Measurements from ENCODE around the gene POLR3E. TPM values are rescaled to one million over a fixed set of nuclear protein-coding genes. Genes with fewer than 3 reads are reported as not detected.

Gene POLR3E
- total and polyA plus RNA-seq, 2 donors (not counting 1 experiment from before 2014, with no cell fraction given) = 97.1 to 98.4 TPM

DNA sequence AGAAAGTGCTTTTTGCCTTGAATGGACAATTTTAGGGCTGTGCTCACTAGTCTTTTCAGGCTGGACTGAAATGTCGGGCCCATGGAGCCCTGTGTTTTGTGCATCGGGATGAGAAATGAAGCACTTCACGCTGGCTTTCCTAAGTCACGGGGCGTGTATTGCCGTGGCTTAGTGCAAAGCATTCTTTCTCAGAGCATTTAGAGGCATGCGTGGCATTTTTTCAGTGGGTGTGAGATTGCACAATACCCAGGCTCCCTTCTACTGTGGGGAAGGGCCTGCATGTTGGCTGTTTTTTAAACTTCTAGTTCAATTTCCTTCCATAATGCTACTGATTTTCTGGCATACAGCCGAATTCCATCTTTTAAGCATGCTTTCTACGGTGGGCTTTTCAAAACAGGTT is 12.6 kb upstream of the POLR3E start:
- DNase-seq (no peak), ATAC-seq (ENCODE audit: low read depth) (no peak)
- H3K36me3 ChIP-seq (replicated peaks in 1 of 2; ENCODE audit: control extremely low read depth in 1 of 2, control insufficient read depth in 1 of 2, extremely low read depth in 1 of 2, insufficient read depth in 2 of 2, low read length in 1 of 2) = peaks cover 5 to 26% of the 10 kb centered on the region in 2 experiments
- intact Hi-C loops (cut with micrococcal nuclease) = no loop called here
- no peaks in the 10 kb centered on the region for H3K79me2 ChIP-seq (ENCODE audit: control insufficient read depth, insufficient read depth, low read length)
- POLR2A ChIA-PET = interaction anchor here (0.7 kb wide), 1 partner anchor 106 kb away, joined by 3 read pairs; no protein-coding TSS in a partner anchor
- no peaks in the 10 kb centered on the region for H4K20me1 ChIP-seq (ENCODE audit: control insufficient read depth, insufficient read depth, low read length, poor library complexity, severe bottlenecking)
- Mint-ChIP-seq H3K9me3 (ENCODE audit: insufficient read depth) (no peaks in the 10 kb centered on the region), H3K4me3 (no peak overlapping the region), H3K4me1 (no peaks in the 10 kb centered on the region), H3K27ac (no peak overlapping the region), H3K27me3 (no peaks in the 10 kb centered on the region)
- no peak for TF ChIP-seq EZH2 (IDR thresholded peaks at IDR 0.05; ENCODE audit: borderline replicate concordance, insufficient read depth, low read depth, low read length, poor library complexity, severe bottlenecking)
- no peak overlapping the region for H3K4me3 ChIP-seq (ENCODE audit: control extremely low read depth in 1 of 5, extremely low read depth in 1 of 5, insufficient read depth in 1 of 5, low read depth in 2 of 5, low read length in 4 of 5)
- no peak overlapping the region for H3K9ac ChIP-seq (ENCODE audit: low read length)
- H3K27me3 ChIP-seq (replicated peaks in 1 of 4; ENCODE audit: control extremely low read depth in 1 of 4, control insufficient read depth in 3 of 4, insufficient read depth in 4 of 4, low read length in 3 of 4) = no peaks in the 10 kb centered on the region
- WGBS (ENCODE audit: insufficient coverage) = 100% methylated on average over 6 of the region's 9 CpGs
- CTCF ChIA-PET = interaction anchor here (0.6 kb wide), 1 partner anchor 45 kb away, joined by 3 read pairs; no protein-coding TSS in a partner anchor
- H3K27ac ChIP-seq (ENCODE audit: low read length in 2 of 2) = no peak overlapping the region
- H3K9me3 ChIP-seq (ENCODE audit: control extremely low read depth in 1 of 3, control insufficient read depth in 2 of 3, insufficient read depth in 1 of 3, low read length in 2 of 3) = no peaks in the 10 kb centered on the region
- no peak overlapping the region for H2AFZ ChIP-seq (ENCODE audit: insufficient read depth, low read depth, low read length, poor library complexity, severe bottlenecking)
- H3K4me1 ChIP-seq (ENCODE audit: control insufficient read depth in 2 of 2, insufficient read depth in 2 of 2, low read length in 2 of 2) = no peaks in the 10 kb centered on the region
- no peak overlapping the region for H3K4me2 ChIP-seq (replicated peaks; ENCODE audit: low read depth, low read length, poor library complexity, severe bottlenecking)

- CTCF ChIA-PET = interaction anchor here (0.6 kb wide), 1 partner anchor 45 kb away, joined by 3 read pairs; no protein-coding TSS in a partner anchor
- DNase-seq (no peak), ATAC-seq (ENCODE audit: low read depth) (no peak)
- no peaks in the 10 kb centered on the region for H3K27me3 Mint-ChIP-seq
- intact Hi-C loops (cut with micrococcal nuclease) = no loop called here
- H3K27ac Mint-ChIP-seq = no peak overlapping the region
- Histone ChIP-seq H3K4me1 (ENCODE audit: control insufficient read depth in 2 of 2, insufficient read depth in 2 of 2, low read length in 2 of 2) (no peaks in the 10 kb centered on the region), H3K27me3 (replicated peaks in 1 of 4; ENCODE audit: control extremely low read depth in 1 of 4, control insufficient read depth in 3 of 4, insufficient read depth in 4 of 4, low read length in 3 of 4) (no peaks in the 10 kb centered on the region), H3K9ac (ENCODE audit: low read length) (no peak overlapping the region), H2AFZ (ENCODE audit: insufficient read depth, low read depth, low read length, poor library complexity, severe bottlenecking) (no peak overlapping the region), H3K27ac (ENCODE audit: low read length in 2 of 2) (no peak overlapping the region), H3K36me3 (replicated peaks in 1 of 2; ENCODE audit: control extremely low read depth in 1 of 2, control insufficient read depth in 1 of 2, extremely low read depth in 1 of 2, insufficient read depth in 2 of 2, low read length in 1 of 2) (peaks cover 5 to 25% of the 10 kb centered on the region in 2 experiments), H3K4me3 (ENCODE audit: control extremely low read depth in 1 of 5, extremely low read depth in 1 of 5, insufficient read depth in 1 of 5, low read depth in 2 of 5, low read length in 4 of 5) (no peak overlapping the region), H3K4me2 (replicated peaks; ENCODE audit: low read depth, low read length, poor library complexity, severe bottlenecking) (no peak overlapping the region), H3K9me3 (ENCODE audit: control extremely low read depth in 1 of 3, control insufficient read depth in 2 of 3, insufficient read depth in 1 of 3, low read length in 2 of 3) (no peaks in the 10 kb centered on the region), H4K20me1 (ENCODE audit: control insufficient read depth, insufficient read depth, low read length, poor library complexity, severe bottlenecking) (no peaks in the 10 kb centered on the region), H3K79me2 (ENCODE audit: control insufficient read depth, insufficient read depth, low read length) (no peaks in the 10 kb centered on the region)
- H3K4me3 Mint-ChIP-seq = no peak overlapping the region
- H3K4me1 Mint-ChIP-seq = no peaks in the 10 kb centered on the region
- no peaks in the 10 kb centered on the region for H3K9me3 Mint-ChIP-seq (ENCODE audit: insufficient read depth)
- 100% methylated on average over 4 of the region's 6 CpGs for WGBS (ENCODE audit: insufficient coverage)
- TF ChIP-seq EZH2 (IDR thresholded peaks at IDR 0.05; ENCODE audit: borderline replicate concordance, insufficient read depth, low read depth, low read length, poor library complexity, severe bottlenecking) = no peak
- TF ChIP-seq, protein P1, sequence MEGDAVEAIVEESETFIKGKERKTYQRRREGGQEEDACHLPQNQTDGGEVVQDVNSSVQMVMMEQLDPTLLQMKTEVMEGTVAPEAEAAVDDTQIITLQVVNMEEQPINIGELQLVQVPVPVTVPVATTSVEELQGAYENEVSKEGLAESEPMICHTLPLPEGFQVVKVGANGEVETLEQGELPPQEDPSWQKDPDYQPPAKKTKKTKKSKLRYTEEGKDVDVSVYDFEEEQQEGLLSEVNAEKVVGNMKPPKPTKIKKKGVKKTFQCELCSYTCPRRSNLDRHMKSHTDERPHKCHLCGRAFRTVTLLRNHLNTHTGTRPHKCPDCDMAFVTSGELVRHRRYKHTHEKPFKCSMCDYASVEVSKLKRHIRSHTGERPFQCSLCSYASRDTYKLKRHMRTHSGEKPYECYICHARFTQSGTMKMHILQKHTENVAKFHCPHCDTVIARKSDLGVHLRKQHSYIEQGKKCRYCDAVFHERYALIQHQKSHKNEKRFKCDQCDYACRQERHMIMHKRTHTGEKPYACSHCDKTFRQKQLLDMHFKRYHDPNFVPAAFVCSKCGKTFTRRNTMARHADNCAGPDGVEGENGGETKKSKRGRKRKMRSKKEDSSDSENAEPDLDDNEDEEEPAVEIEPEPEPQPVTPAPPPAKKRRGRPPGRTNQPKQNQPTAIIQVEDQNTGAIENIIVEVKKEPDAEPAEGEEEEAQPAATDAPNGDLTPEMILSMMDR (IDR thresholded peaks at IDR 0.05) = no peak
- POLR2A ChIA-PET = no interaction called here
These were observed 12.1 kb upstream of the POLR3E start for GRCh38 chr16:22285080-22285479.

All from B cell (primary cell).